Measurements from ENCODE around the gene SCGB3A2.

SCGB3A2 gene

GRCh38 chr5:147856801-147857200 is 21.7 kb upstream of the SCGB3A2 start:
- TF ChIP-seq REST (IDR thresholded peaks at IDR 0.05; ENCODE audit: insufficient replicate concordance, low read depth) (no peak), CTCF (IDR thresholded peaks at IDR 0.05; ENCODE audit: insufficient read depth, low read length) (no peak), SPI1 (IDR thresholded peaks at IDR 0.05; ENCODE audit: borderline replicate concordance, low read depth) (no peak), POLR2AphosphoS5 (IDR thresholded peaks at IDR 0.05; ENCODE audit: low read depth) (no peak), GABPA (IDR thresholded peaks at IDR 0.05; ENCODE audit: low read depth) (no peak)
- H3K27ac ChIP-seq (replicated peaks), result no peak overlapping the region
- H3K27me3 ChIP-seq (ENCODE audit: insufficient read depth, poor library complexity, severe bottlenecking), result no peaks in the 10 kb centered on the region
- no peak for DNase-seq (ENCODE audit: low read depth in 1 of 2, low spot score in 1 of 2)
- no peak overlapping the region for H3K4me3 ChIP-seq (replicated peaks; ENCODE audit: insufficient read depth, low read length)

- TF ChIP-seq CTCF (IDR thresholded peaks at IDR 0.05; ENCODE audit: insufficient read depth, low read length), result peak; percentile 68
- no peak for TF ChIP-seq POLR2AphosphoS5 (IDR thresholded peaks at IDR 0.05; ENCODE audit: low read depth)
- H3K4me3 ChIP-seq (replicated peaks; ENCODE audit: insufficient read depth, low read length), result no peak overlapping the region
- DNase-seq (ENCODE audit: low read depth in 1 of 2, low spot score in 1 of 2), result peak; percentile 20 to 36
- H3K27me3 ChIP-seq (ENCODE audit: insufficient read depth, poor library complexity, severe bottlenecking), result no peaks in the 10 kb centered on the region
- H3K27ac ChIP-seq (replicated peaks), result no peak overlapping the region
Observed at GRCh38 chr5:147857302-147858129, 21.0 kb upstream of the SCGB3A2 start.

- TF ChIP-seq REST (IDR thresholded peaks at IDR 0.05; ENCODE audit: insufficient replicate concordance, low read depth) (no peak), GABPA (IDR thresholded peaks at IDR 0.05; ENCODE audit: low read depth) (no peak), CTCF (IDR thresholded peaks at IDR 0.05; ENCODE audit: insufficient read depth, low read length) (no peak), SPI1 (IDR thresholded peaks at IDR 0.05; ENCODE audit: borderline replicate concordance, low read depth) (no peak), POLR2AphosphoS5 (IDR thresholded peaks at IDR 0.05; ENCODE audit: low read depth) (no peak)
- Histone ChIP-seq H3K27ac (replicated peaks) (no peak overlapping the region), H3K4me3 (replicated peaks; ENCODE audit: insufficient read depth, low read length) (no peak overlapping the region), H3K27me3 (ENCODE audit: insufficient read depth, poor library complexity, severe bottlenecking) (no peaks in the 10 kb centered on the region)
- DNase-seq (ENCODE audit: low read depth in 1 of 2, low spot score in 1 of 2), result no peak
Observed at GRCh38 chr5:147858565-147858964, 19.9 kb upstream of the SCGB3A2 start.

Measured in HL-60 (cell line).